Osteocyte (in vitro differentiated cells): Measurements from ENCODE around the gene PRKG1. TPM values are rescaled to one million over a fixed set of nuclear protein-coding genes. Genes with fewer than 3 reads are reported as not detected.

Experiments used
- DNase-seq: peaks from one replicate; pipeline ENCODE4 v3.0.0; 2021; ENCODE audit warnings: mixed read lengths; ENCODE audit not compliant: unreplicated experiment; ENCODE audit errors: extremely low spot score
- H3K27ac Mint-ChIP-seq: one replicate; pipeline ENCODE4 v1.8.0; 2021; ENCODE audit warnings: mild to moderate bottlenecking, mixed read lengths; ENCODE audit not compliant: unreplicated experiment
- H3K27me3 Mint-ChIP-seq: one replicate; pipeline ENCODE4 v1.8.0; 2021; ENCODE audit warnings: mixed read lengths; ENCODE audit not compliant: unreplicated experiment
- H3K36me3 Mint-ChIP-seq: one replicate; pipeline ENCODE4 v1.8.0; 2021; ENCODE audit warnings: mixed read lengths; ENCODE audit not compliant: unreplicated experiment
- H3K4me1 Mint-ChIP-seq: one replicate; pipeline ENCODE4 v1.8.0; 2021; ENCODE audit warnings: mixed read lengths; ENCODE audit not compliant: unreplicated experiment
- H3K4me3 Mint-ChIP-seq: one replicate; pipeline ENCODE4 v1.8.0; 2021; ENCODE audit warnings: mild to moderate bottlenecking, moderate library complexity, mixed read lengths; ENCODE audit not compliant: unreplicated experiment
- H3K9me3 Mint-ChIP-seq: one replicate; pipeline ENCODE4 v1.8.0; 2021; ENCODE audit warnings: mixed read lengths; ENCODE audit not compliant: unreplicated experiment
- total RNA-seq: library from RNA; stranded (reverse); gene quantifications from 2 replicates; pipeline ENCODE4 v1.2.1, GENCODE V29; 2021
- TF ChIP-seq, protein P1 (sequence below): fragments of 200-600 bp; sonication (generic); IDR thresholded peaks from 2 replicates; pipeline ENCODE4 v1.5.0; 2021; ENCODE audit warnings: antibody characterized with exemption, mild to moderate bottlenecking, moderate library complexity

The PRKG1 gene
- total RNA-seq, 1 donor from 2014 or later: 10.8 TPM

GRCh38 chr10:51109801-51110533 is 35.7 kb downstream of the PRKG1 start:
- Mint-ChIP-seq H3K36me3 (no peaks in the 10 kb centered on the region), H3K4me1 (peaks cover 24% of the 10 kb centered on the region), H3K27ac (no peak overlapping the region), H3K27me3 (no peaks in the 10 kb centered on the region), H3K9me3 (no peaks in the 10 kb centered on the region), H3K4me3 (no peak overlapping the region)
- TF ChIP-seq, protein P1, sequence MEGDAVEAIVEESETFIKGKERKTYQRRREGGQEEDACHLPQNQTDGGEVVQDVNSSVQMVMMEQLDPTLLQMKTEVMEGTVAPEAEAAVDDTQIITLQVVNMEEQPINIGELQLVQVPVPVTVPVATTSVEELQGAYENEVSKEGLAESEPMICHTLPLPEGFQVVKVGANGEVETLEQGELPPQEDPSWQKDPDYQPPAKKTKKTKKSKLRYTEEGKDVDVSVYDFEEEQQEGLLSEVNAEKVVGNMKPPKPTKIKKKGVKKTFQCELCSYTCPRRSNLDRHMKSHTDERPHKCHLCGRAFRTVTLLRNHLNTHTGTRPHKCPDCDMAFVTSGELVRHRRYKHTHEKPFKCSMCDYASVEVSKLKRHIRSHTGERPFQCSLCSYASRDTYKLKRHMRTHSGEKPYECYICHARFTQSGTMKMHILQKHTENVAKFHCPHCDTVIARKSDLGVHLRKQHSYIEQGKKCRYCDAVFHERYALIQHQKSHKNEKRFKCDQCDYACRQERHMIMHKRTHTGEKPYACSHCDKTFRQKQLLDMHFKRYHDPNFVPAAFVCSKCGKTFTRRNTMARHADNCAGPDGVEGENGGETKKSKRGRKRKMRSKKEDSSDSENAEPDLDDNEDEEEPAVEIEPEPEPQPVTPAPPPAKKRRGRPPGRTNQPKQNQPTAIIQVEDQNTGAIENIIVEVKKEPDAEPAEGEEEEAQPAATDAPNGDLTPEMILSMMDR: no peak
- no peak for DNase-seq

DNA sequence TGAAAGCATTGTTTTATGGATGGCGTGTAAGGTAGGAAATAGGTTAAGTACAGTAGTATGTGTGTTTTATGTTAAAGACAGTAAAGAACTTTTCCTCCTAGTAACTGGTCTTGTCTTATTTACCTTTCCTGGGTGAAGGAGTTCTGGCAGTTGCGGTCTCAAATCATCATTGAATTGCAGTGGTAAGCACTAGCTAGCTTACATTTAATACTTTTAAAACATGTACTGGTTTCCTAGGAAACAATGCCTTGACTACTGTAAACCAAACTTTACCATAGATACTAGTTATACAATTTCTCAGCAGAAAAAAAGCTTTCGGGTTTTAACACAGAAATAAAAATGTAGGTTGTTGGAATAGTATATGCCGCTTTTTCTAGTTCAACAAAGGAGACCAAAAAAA is 37.7 kb downstream of the PRKG1 start:
- Mint-ChIP-seq H3K9me3 (no peaks in the 10 kb centered on the region), H3K27ac (no peak overlapping the region), H3K4me1 (peaks cover 24% of the 10 kb centered on the region), H3K36me3 (no peaks in the 10 kb centered on the region), H3K27me3 (no peaks in the 10 kb centered on the region), H3K4me3 (no peak overlapping the region)
- TF ChIP-seq, protein P1: no peak
- DNase-seq: no peak

DNA sequence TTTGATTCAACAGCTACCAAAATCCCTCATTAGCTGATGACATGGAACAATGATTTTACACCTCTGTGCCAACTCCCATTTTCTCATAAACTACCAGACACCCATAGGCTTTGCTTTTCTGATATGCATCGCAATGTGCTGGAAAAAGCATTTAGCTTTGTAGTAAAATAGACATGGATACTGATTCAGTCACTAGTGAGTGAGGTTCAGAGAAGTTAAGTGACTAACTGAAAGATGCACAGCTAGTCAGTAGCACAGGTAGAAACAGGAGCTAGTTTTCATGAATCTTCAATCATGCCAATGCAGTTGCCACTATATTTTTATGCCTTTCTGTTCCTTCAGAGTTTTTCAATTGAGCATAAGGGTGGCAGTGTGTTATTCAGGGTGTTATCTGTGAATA is 38.7 kb downstream of the PRKG1 start:
- no peak overlapping the region for H3K4me3 Mint-ChIP-seq
- no peak for DNase-seq
- TF ChIP-seq, protein P1: no peak
- no peaks in the 10 kb centered on the region for H3K27me3 Mint-ChIP-seq
- no peak overlapping the region for H3K27ac Mint-ChIP-seq
- no peaks in the 10 kb centered on the region for H3K9me3 Mint-ChIP-seq
- H3K4me1 Mint-ChIP-seq: peaks cover 30% of the 10 kb centered on the region
- H3K36me3 Mint-ChIP-seq: no peaks in the 10 kb centered on the region

GRCh38 chr10:51117053-51117660 is 42.9 kb downstream of the PRKG1 start:
- no peak for DNase-seq
- H3K4me3 Mint-ChIP-seq: no peak overlapping the region
- TF ChIP-seq, protein P1: no peak
- no peaks in the 10 kb centered on the region for H3K9me3 Mint-ChIP-seq
- peaks cover 22% of the 10 kb centered on the region for H3K4me1 Mint-ChIP-seq
- no peaks in the 10 kb centered on the region for H3K36me3 Mint-ChIP-seq
- H3K27me3 Mint-ChIP-seq: no peaks in the 10 kb centered on the region
- H3K27ac Mint-ChIP-seq: no peak overlapping the region

DNA sequence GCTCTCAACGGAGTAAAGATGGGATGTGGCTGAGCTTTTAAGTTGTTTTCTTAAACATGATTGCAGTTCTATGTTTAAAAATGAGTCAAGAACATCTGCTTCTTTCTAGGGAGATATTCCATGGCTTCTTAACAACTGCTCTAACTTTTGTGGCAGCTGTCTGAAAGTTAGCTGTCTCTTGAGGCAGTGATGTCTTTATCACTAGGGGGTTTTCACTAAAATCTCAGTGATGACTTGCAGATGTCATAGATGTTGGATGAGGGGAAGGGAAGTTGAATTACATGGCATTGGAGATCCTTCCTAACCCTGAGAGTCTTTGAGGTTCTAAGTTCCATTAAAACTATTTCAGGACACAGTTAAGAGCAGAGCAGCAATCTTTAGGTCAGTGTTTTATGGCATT is 43.5 kb downstream of the PRKG1 start:
- DNase-seq: no peak
- H3K4me1 Mint-ChIP-seq: peaks cover 22% of the 10 kb centered on the region
- no peaks in the 10 kb centered on the region for H3K36me3 Mint-ChIP-seq
- TF ChIP-seq, protein P1: no peak
- H3K27me3 Mint-ChIP-seq: no peaks in the 10 kb centered on the region
- H3K9me3 Mint-ChIP-seq: no peaks in the 10 kb centered on the region
- H3K27ac Mint-ChIP-seq: peak overlapping the region; percentile 0
- no peak overlapping the region for H3K4me3 Mint-ChIP-seq
